Thymus (tissue), 11 donors: Measurements from ENCODE around the gene OR5C1. TPM values are rescaled to one million over a fixed set of nuclear protein-coding genes. Genes with fewer than 3 reads are reported as not detected.

Source experiments
- DNase-seq, 9 donors: peaks; one replicate each; pipeline ENCODE4 v3.0.0-alpha.2; 2013; ENCODE audit warnings: low spot score in 9 of 9, low read depth in 6 of 9, missing footprints in 1 of 9
- H3K27ac ChIP-seq, 2 donors: one replicate each; pipeline ENCODE4 v1.5.1; 2013; ENCODE audit warnings: control low read depth in 1 of 2, low read depth in 1 of 2, low read length in 1 of 2, mild to moderate bottlenecking in 1 of 2, moderate library complexity in 1 of 2
- H3K27me3 ChIP-seq, 2 donors: one replicate each; pipeline ENCODE4 v1.5.1; 2013; ENCODE audit warnings: low read length in 1 of 2; ENCODE audit not compliant: control insufficient read depth in 2 of 2, insufficient read depth in 1 of 2
- H3K36me3 ChIP-seq, 2 donors: one replicate each; pipeline ENCODE4 v1.5.1; 2013; ENCODE audit warnings: low read length in 1 of 2, mild to moderate bottlenecking in 1 of 2, moderate library complexity in 1 of 2; ENCODE audit not compliant: control insufficient read depth in 2 of 2, insufficient read depth in 2 of 2
- H3K4me1 ChIP-seq, 2 donors: one replicate each; pipeline ENCODE4 v1.5.1; 2013; ENCODE audit warnings: low read length in 2 of 2; ENCODE audit not compliant: control insufficient read depth in 2 of 2, insufficient read depth in 2 of 2
- H3K4me3 ChIP-seq, 2 donors: one replicate each; pipeline ENCODE4 v1.5.1; 2013; ENCODE audit warnings: low read length in 2 of 2, control low read depth in 1 of 2, mild to moderate bottlenecking in 1 of 2
- H3K9me3 ChIP-seq, 2 donors: one replicate each; pipeline ENCODE4 v1.5.1; 2013; ENCODE audit warnings: low read length in 1 of 2, mild to moderate bottlenecking in 1 of 2; ENCODE audit not compliant: control insufficient read depth in 2 of 2, insufficient read depth in 1 of 2
- WGBS: extraction: QIAGEN DNeasy Blood & Tissue Kit; methylation state at CpG from one replicate; pipeline ENCODE4 v1.1.7; 2013; 5-methylcytosine and 5-hydroxymethylcytosine counted together
- polyA plus RNA-seq: library from polyadenylated mRNA; stranded (reverse); fragments of 200-250 nt; gene quantifications from one replicate; pipeline ENCODE4 v1.2.3, GENCODE V29; 2013
- total RNA-seq: library from RNA; stranded (reverse); fragments of 120-200 nt; gene quantifications from one replicate; pipeline ENCODE4 v1.2.4, GENCODE V29; 2013
- donor health status: healthy.

The OR5C1 gene
- total and polyA plus RNA-seq, 2 donors = 0.05 TPM; not detected in 1

- Histone ChIP-seq H3K36me3 (no peaks in the 10 kb centered on the region), H3K4me1 (no peaks in the 10 kb centered on the region), H3K27ac (no peak overlapping the region), H3K27me3 (no peaks in the 10 kb centered on the region), H3K9me3 (no peaks in the 10 kb centered on the region), H3K4me3 (no peak overlapping the region)
- no peak for DNase-seq
Measured at GRCh38 chr9:122785269-122785668, 3.5 kb upstream of the OR5C1 start.

DNA sequence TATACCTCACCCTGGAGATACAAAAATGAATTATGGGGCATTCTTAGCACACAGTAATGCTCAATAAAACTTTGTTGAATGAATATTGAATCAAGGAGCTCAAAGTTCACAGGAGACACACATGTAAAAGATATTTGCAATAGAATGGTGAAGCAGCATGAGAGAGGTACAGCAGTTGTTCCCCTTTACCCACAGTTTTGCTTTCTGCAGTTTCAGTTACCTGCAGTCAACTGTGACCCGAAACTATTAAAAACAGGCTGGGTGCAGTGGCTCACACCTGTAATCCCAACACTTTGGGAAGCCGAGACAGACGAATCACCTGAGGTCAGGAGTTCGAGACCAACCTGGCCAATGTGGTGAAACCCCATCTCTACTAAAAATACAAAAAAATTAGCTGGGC, 2.4 kb upstream of the OR5C1 start:
- no peak overlapping the region for H3K4me3 ChIP-seq
- H3K27ac ChIP-seq = no peak overlapping the region
- 96% methylated on average over 4 of the region's 4 CpGs for WGBS
- no peaks in the 10 kb centered on the region for H3K9me3 ChIP-seq
- H3K27me3 ChIP-seq = no peaks in the 10 kb centered on the region
- no peaks in the 10 kb centered on the region for H3K36me3 ChIP-seq
- H3K4me1 ChIP-seq = no peaks in the 10 kb centered on the region
- DNase-seq = no peak

GRCh38 chr9:122789256-122790046, 718 bp downstream of the OR5C1 start:
- 97% methylated on average over 28 of the region's 28 CpGs for WGBS
- Histone ChIP-seq H3K9me3 (no peaks in the 10 kb centered on the region), H3K4me3 (no peak overlapping the region), H3K4me1 (no peaks in the 10 kb centered on the region), H3K27me3 (no peaks in the 10 kb centered on the region), H3K27ac (no peak overlapping the region), H3K36me3 (no peaks in the 10 kb centered on the region)
- DNase-seq = no peak

DNA sequence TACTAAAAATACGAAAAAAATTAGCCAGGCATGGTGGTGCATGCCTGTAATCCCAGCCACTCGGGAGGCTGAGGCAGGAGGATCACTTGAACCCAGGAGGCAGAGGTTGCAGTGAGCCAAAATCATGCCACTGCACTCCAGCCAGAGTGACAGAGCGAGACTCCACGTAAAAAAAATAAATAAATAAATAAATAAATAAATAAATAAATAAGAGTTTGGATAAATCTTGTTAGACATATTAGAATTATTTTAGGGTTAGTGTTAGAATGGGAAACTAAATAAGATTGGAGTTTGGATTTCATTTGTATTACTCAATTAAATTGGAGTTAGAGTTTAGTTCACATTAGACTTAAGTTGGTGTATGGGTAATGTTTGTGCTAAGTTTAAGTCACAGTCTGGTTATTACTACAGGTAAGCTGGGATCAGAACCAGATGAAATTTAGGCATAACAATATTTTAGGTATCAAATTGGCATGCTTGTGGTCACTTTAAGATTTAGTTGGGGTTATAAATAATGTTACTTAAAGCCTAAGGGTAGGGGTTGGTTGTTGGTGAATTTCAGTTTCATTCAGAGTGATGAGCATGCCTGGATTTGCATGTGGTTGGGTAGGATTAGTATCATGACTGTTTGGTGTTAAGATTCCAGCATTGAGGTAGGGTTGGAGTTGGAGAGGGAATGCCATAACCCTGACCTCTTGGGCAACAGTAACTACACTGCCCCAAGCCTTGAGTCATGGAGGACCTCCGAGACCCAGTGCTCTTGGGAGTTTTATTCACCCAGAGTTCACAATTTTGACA, 3.3 kb downstream of the OR5C1 start:
- Histone ChIP-seq H3K9me3 (no peaks in the 10 kb centered on the region), H3K4me3 (no peak overlapping the region), H3K36me3 (no peaks in the 10 kb centered on the region), H3K27ac (no peak overlapping the region), H3K27me3 (no peaks in the 10 kb centered on the region), H3K4me1 (no peaks in the 10 kb centered on the region)
- 93% methylated on average over 5 of the region's 5 CpGs for WGBS
- DNase-seq = no peak

- no peak overlapping the region for H3K4me3 ChIP-seq
- H3K9me3 ChIP-seq = no peaks in the 10 kb centered on the region
- no peak overlapping the region for H3K27ac ChIP-seq
- no peaks in the 10 kb centered on the region for H3K27me3 ChIP-seq
- no peaks in the 10 kb centered on the region for H3K4me1 ChIP-seq
- H3K36me3 ChIP-seq = no peaks in the 10 kb centered on the region
- DNase-seq = no peak
- WGBS = 96% methylated on average over 6 of the region's 6 CpGs
Measured at GRCh38 chr9:122797316-122798063, 8.8 kb downstream of the OR5C1 start.

- no peaks in the 10 kb centered on the region for H3K4me1 ChIP-seq
- H3K27ac ChIP-seq = no peak within 1 kb of the TSS
- no peaks in the 10 kb centered on the region for H3K36me3 ChIP-seq
- no peak within 1 kb of the TSS for H3K4me3 ChIP-seq
- no peak for DNase-seq
- H3K27me3 ChIP-seq = no peaks in the 10 kb centered on the region
- WGBS = 98% methylated on average over 30 of the region's 30 CpGs
- H3K9me3 ChIP-seq = no peaks in the 10 kb centered on the region
Measured at GRCh38 chr9:122800066-122801060, 11.6 kb downstream of the OR5C1 start, which contains the start of gene OR1K1. OR1K1 (plus strand) TSS chr9:122800123; CDS start chr9:122800123, 0 bp downstream.

GRCh38 chr9:122806661-122807060, 17.9 kb downstream of the OR5C1 start:
- no peak overlapping the region for H3K4me3 ChIP-seq
- WGBS = 97% methylated on average over 4 of the region's 4 CpGs
- H3K27ac ChIP-seq = no peak overlapping the region
- H3K9me3 ChIP-seq = no peaks in the 10 kb centered on the region
- H3K27me3 ChIP-seq = no peaks in the 10 kb centered on the region
- H3K36me3 ChIP-seq = no peaks in the 10 kb centered on the region
- peaks cover 0 to 2% of the 10 kb centered on the region in 2 donors for H3K4me1 ChIP-seq
- no peak for DNase-seq

- peaks cover 0 to 2% of the 10 kb centered on the region in 2 donors for H3K4me1 ChIP-seq
- H3K27me3 ChIP-seq = no peaks in the 10 kb centered on the region
- no peak overlapping the region for H3K27ac ChIP-seq
- H3K36me3 ChIP-seq = no peaks in the 10 kb centered on the region
- H3K9me3 ChIP-seq = no peaks in the 10 kb centered on the region
- DNase-seq = no peak
- H3K4me3 ChIP-seq = no peak overlapping the region
- WGBS = 68% methylated on average over 1 of the region's 1 CpG
Measured at GRCh38 chr9:122807271-122807900, 18.7 kb downstream of the OR5C1 start.
